Suprapubic skin (tissue), 3 donors: ENCODE data around the gene GIMAP5.

ENCODE experiments used
- EP300 ChIP-seq: sonication (generic); formaldehyde crosslinking; IDR thresholded peaks from one replicate; pipeline ENCODE4 v1.6.1; 2017; ENCODE audit warnings: antibody characterized with exemption
- TF ChIP-seq, protein P1 (sequence below), 2 donors: fragments of 200-600 bp in 1 of 2; fragments of 450-650 bp in 1 of 2; sonication (generic) in 1 of 2; IDR thresholded peaks; one replicate each; pipeline ENCODE4 v1.5.1; 2016 to 2019; ENCODE audit warnings: antibody characterized with exemption in 2 of 2, mild to moderate bottlenecking in 1 of 2, moderate library complexity in 1 of 2

GRCh38 chr7:150791746-150792452 lies 54.7 kb downstream of the GIMAP5 start:
- TF ChIP-seq EP300: no peak
- TF ChIP-seq, protein P1, sequence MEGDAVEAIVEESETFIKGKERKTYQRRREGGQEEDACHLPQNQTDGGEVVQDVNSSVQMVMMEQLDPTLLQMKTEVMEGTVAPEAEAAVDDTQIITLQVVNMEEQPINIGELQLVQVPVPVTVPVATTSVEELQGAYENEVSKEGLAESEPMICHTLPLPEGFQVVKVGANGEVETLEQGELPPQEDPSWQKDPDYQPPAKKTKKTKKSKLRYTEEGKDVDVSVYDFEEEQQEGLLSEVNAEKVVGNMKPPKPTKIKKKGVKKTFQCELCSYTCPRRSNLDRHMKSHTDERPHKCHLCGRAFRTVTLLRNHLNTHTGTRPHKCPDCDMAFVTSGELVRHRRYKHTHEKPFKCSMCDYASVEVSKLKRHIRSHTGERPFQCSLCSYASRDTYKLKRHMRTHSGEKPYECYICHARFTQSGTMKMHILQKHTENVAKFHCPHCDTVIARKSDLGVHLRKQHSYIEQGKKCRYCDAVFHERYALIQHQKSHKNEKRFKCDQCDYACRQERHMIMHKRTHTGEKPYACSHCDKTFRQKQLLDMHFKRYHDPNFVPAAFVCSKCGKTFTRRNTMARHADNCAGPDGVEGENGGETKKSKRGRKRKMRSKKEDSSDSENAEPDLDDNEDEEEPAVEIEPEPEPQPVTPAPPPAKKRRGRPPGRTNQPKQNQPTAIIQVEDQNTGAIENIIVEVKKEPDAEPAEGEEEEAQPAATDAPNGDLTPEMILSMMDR (IDR thresholded peaks at IDR 0.05): no peak
